ENCODE data around the gene FAM149B1. TPM values are rescaled to one million over a fixed set of nuclear protein-coding genes. Genes with fewer than 3 reads are reported as not detected.

The FAM149B1 gene
- polyA plus RNA-seq, 1 experiment = 42.9 TPM

DNA sequence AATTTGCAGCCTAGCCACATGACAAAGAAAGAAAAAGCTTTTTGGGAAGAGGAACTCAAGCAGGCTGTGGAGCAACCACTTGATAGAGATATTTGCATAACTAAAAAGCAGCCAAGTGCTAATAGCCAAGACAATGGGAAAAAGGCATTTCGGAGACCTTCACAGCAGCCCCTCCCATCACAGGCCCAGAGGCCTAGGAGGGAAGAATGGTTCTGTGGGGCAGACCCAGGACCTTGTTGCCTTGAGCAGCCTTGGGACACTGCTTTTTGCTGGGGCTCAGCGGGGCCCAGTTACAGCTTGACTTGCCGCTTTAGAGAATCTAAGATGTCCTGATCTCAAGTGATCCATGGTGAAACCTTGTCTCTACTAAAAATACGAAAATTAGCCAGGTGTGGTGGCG lies 38.5 kb downstream of the FAM149B1 start:
- POLR2A ChIA-PET = no interaction called here
- no peaks in the 10 kb centered on the region for H3K27me3 ChIP-seq (ENCODE audit: control insufficient read depth, insufficient read depth, low read length)
- no peak overlapping the region for H3K27ac ChIP-seq (ENCODE audit: low read depth, low read length)
- no peak overlapping the region for H3K4me3 ChIP-seq (ENCODE audit: low read depth, low read length)
- TF ChIP-seq, protein P1, sequence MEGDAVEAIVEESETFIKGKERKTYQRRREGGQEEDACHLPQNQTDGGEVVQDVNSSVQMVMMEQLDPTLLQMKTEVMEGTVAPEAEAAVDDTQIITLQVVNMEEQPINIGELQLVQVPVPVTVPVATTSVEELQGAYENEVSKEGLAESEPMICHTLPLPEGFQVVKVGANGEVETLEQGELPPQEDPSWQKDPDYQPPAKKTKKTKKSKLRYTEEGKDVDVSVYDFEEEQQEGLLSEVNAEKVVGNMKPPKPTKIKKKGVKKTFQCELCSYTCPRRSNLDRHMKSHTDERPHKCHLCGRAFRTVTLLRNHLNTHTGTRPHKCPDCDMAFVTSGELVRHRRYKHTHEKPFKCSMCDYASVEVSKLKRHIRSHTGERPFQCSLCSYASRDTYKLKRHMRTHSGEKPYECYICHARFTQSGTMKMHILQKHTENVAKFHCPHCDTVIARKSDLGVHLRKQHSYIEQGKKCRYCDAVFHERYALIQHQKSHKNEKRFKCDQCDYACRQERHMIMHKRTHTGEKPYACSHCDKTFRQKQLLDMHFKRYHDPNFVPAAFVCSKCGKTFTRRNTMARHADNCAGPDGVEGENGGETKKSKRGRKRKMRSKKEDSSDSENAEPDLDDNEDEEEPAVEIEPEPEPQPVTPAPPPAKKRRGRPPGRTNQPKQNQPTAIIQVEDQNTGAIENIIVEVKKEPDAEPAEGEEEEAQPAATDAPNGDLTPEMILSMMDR (IDR thresholded peaks at IDR 0.05; ENCODE audit: low read depth, low read length) = no peak
- no peak for DNase-seq (ENCODE audit: low read depth, low spot score)
- H3K9me3 ChIP-seq (ENCODE audit: control insufficient read depth, insufficient read depth, low read length) = peaks cover 4% of the 10 kb centered on the region; the same call in 1 of the 2 replicates
- CTCF ChIA-PET = no interaction called here

DNA sequence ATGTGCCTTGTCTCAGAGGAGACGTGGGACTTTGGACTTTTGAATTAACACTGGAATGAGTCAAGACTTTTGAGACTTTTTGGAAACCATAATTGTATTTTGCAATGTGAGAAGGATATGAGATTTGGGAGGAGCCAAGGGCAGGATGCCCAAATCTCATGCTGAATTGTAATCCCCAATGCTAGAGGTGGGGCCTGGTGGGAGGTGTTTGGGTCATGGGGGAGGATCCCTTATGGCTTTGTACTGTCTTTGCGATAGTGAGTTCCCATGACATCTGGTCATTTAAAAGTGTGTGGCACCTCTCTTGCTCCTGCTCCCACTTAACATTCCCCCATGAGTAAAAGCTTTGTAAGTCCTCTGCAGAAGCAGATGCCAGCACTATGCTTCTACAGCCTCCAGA lies 40.0 kb downstream of the FAM149B1 start:
- ChIA-PET CTCF (interaction anchor here (2.6 kb wide), 1 partner anchor 49 kb away, joined by 6 read pairs; no protein-coding TSS in a partner anchor), POLR2A (no interaction called here)
- H3K27ac ChIP-seq (ENCODE audit: low read depth, low read length) = no peak overlapping the region
- no peaks in the 10 kb centered on the region for H3K27me3 ChIP-seq (ENCODE audit: control insufficient read depth, insufficient read depth, low read length)
- no peak for DNase-seq (ENCODE audit: low read depth, low spot score)
- peaks cover 4% of the 10 kb centered on the region; the same call in 1 of the 2 replicates for H3K9me3 ChIP-seq (ENCODE audit: control insufficient read depth, insufficient read depth, low read length)
- TF ChIP-seq, protein P1 (IDR thresholded peaks at IDR 0.05; ENCODE audit: low read depth, low read length) = no peak
- no peak overlapping the region for H3K4me3 ChIP-seq (ENCODE audit: low read depth, low read length)

GRCh38 chr10:73209705-73210104 lies 41.8 kb downstream of the FAM149B1 start:
- H3K27ac ChIP-seq (ENCODE audit: low read depth, low read length) = no peak overlapping the region
- H3K4me3 ChIP-seq (ENCODE audit: low read depth, low read length) = no peak overlapping the region
- H3K9me3 ChIP-seq (ENCODE audit: control insufficient read depth, insufficient read depth, low read length) = peaks cover 4% of the 10 kb centered on the region; the same call in 1 of the 2 replicates
- CTCF ChIA-PET = interaction anchor here (2.6 kb wide), 1 partner anchor 51 kb away, joined by 6 read pairs; no protein-coding TSS in a partner anchor
- POLR2A ChIA-PET = no interaction called here
- TF ChIP-seq, protein P1 (IDR thresholded peaks at IDR 0.05; ENCODE audit: low read depth, low read length) = no peak
- H3K27me3 ChIP-seq (ENCODE audit: control insufficient read depth, insufficient read depth, low read length) = no peaks in the 10 kb centered on the region
- no peak for DNase-seq (ENCODE audit: low read depth, low spot score)

DNA sequence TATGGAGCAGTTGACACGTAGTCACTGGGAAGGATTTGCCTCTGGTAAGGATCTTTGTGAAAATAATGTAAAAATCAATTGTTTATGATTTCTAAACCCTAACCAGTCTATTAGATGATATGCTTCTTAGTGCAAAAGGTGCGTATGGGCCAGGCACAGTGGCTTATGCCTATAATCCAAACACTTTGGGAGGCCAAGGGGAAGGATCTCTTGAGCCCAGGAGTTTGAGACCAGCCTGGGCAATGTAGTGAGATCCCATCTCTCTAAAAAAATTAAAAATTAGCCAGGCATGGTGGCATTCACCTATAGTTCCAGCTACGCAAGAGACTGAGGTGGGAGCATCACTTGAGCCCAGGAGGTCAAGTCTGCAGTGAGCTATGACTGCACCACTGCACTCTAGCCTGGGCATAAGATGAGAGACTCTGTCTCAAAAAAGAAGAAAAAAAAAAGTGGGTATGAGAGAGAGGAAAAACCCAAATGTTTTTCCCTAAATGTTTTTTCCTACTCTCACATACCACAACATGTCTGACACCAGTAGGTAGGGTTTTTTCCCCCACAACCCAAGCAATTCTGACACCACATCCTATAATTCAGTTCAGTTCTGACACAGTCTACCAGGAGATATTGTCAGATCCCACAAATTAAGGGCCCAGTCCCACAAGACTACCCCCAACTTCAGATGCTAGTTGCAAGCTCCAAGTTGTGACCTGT lies 42.6 kb downstream of the FAM149B1 start:
- POLR2A ChIA-PET = no interaction called here
- Histone ChIP-seq H3K9me3 (ENCODE audit: control insufficient read depth, insufficient read depth, low read length) (peaks cover 4% of the 10 kb centered on the region; the same call in 1 of the 2 replicates), H3K4me3 (ENCODE audit: low read depth, low read length) (no peak overlapping the region), H3K27me3 (ENCODE audit: control insufficient read depth, insufficient read depth, low read length) (no peaks in the 10 kb centered on the region), H3K27ac (ENCODE audit: low read depth, low read length) (no peak overlapping the region)
- TF ChIP-seq, protein P1 (IDR thresholded peaks at IDR 0.05; ENCODE audit: low read depth, low read length) = no peak
- no peak for DNase-seq (ENCODE audit: low read depth, low spot score)
- CTCF ChIA-PET = no interaction called here

GRCh38 chr10:73211106-73211811 lies 43.3 kb downstream of the FAM149B1 start:
- POLR2A ChIA-PET = no interaction called here
- Histone ChIP-seq H3K4me3 (ENCODE audit: low read depth, low read length) (no peak overlapping the region), H3K9me3 (ENCODE audit: control insufficient read depth, insufficient read depth, low read length) (peaks cover 4% of the 10 kb centered on the region; the same call in 1 of the 2 replicates), H3K27me3 (ENCODE audit: control insufficient read depth, insufficient read depth, low read length) (no peaks in the 10 kb centered on the region), H3K27ac (ENCODE audit: low read depth, low read length) (no peak overlapping the region)
- CTCF ChIA-PET = no interaction called here
- TF ChIP-seq, protein P1 (IDR thresholded peaks at IDR 0.05; ENCODE audit: low read depth, low read length) = no peak
- DNase-seq (ENCODE audit: low read depth, low spot score) = no peak
